HG02610 (cell line): ENCODE data around the gene RARS2.
A peak's percentile ranks its signal among the peaks of the same experiment; 100 is the strongest.
"Not testable (repeated sequence)": the region's sequence is repeated elsewhere in the genome, so short reads cannot be mapped to it uniquely, and the experiment has no call there.

Experiments
- ATAC-seq: cut with Tn5 transposase; IDR thresholded peaks from one replicate; pipeline ENCODE4 v1.9.1; 2021; ENCODE audit warnings: mild to moderate bottlenecking, moderate library complexity; ENCODE audit not compliant: unreplicated experiment

Gene RARS2

GRCh38 chr6:87589693-87590416 is at the start of gene RARS2, which contains the start of gene ORC3:
Gene RARS2 (minus strand): TSS chr6:87589987. CDS start chr6:87589957, 30 bp downstream.
Gene ORC3 (plus strand): TSS chr6:87590135. CDS start chr6:87590169, 34 bp downstream.
- peak; percentile 100 for ATAC-seq

- ATAC-seq: no peak
These were observed 49.6 kb upstream of the RARS2 start for GRCh38 chr6:87639373-87639772.

- no peak for ATAC-seq
These were observed 47.3 kb upstream of the RARS2 start for GRCh38 chr6:87637106-87637505.

GRCh38 chr6:87636315-87636714 is 46.5 kb upstream of the RARS2 start:
- no peak for ATAC-seq

GRCh38 chr6:87633851-87634250 is 44.1 kb upstream of the RARS2 start:
- no peak for ATAC-seq

GRCh38 chr6:87630746-87631145 is 41.0 kb upstream of the RARS2 start:
- ATAC-seq: no peak

GRCh38 chr6:87628881-87629280 is 39.1 kb upstream of the RARS2 start:
- ATAC-seq: no peak

GRCh38 chr6:87628424-87628823 is 38.6 kb upstream of the RARS2 start:
- no peak for ATAC-seq

- no peak for ATAC-seq
These were observed 33.5 kb upstream of the RARS2 start for GRCh38 chr6:87623248-87623647.

- ATAC-seq: no peak
These were observed 28.7 kb upstream of the RARS2 start for GRCh38 chr6:87618531-87618930.

GRCh38 chr6:87617405-87617804 is 27.6 kb upstream of the RARS2 start:
- ATAC-seq: no peak

GRCh38 chr6:87613018-87613417 is 23.2 kb upstream of the RARS2 start:
- ATAC-seq: not testable (repeated sequence)

GRCh38 chr6:87608802-87609201 is 19.0 kb upstream of the RARS2 start:
- ATAC-seq: no peak

- no peak for ATAC-seq
These were observed 16.4 kb upstream of the RARS2 start for GRCh38 chr6:87606199-87606598.

- no peak for ATAC-seq
These were observed 10.8 kb upstream of the RARS2 start for GRCh38 chr6:87600576-87600975.

GRCh38 chr6:87590990-87591389 is 1.2 kb upstream of the RARS2 start:
- no peak for ATAC-seq

GRCh38 chr6:87590417-87590880 is 662 bp upstream of the RARS2 start:
- ATAC-seq: no peak

- ATAC-seq: no peak
These were observed 905 bp downstream of the RARS2 start for GRCh38 chr6:87588756-87589407.

- ATAC-seq: no peak
These were observed 3.3 kb downstream of the RARS2 start for GRCh38 chr6:87586371-87587077.

- ATAC-seq: no peak
These were observed 6.0 kb downstream of the RARS2 start for GRCh38 chr6:87583822-87584221.

GRCh38 chr6:87575423-87575822 is 14.4 kb downstream of the RARS2 start:
- no peak for ATAC-seq
